Naive thymus-derived CD4-positive, alpha-beta T cell (primary cell): ENCODE data around the gene IGDCC3. TPM values are rescaled to one million over a fixed set of nuclear protein-coding genes. Genes with fewer than 3 reads are reported as not detected.

ENCODE experiments used
- ATAC-seq: fragments of 150-1000 bp; cut with Tn5 transposase; 2 replicates; pipeline ENCODE4 v1.10.0; 2021; ENCODE audit warnings: mild to moderate bottlenecking, moderate library complexity
- CTCF ChIA-PET: fragments of 350-600 bp; sonication (Branson Sonifier 250); formaldehyde crosslinking; loops from one replicate; lab custom pipeline; 2021; ENCODE audit warnings: antibody characterized with exemption; lab: Charles Lee
- POLR2A ChIA-PET: fragments of 350-600 bp; sonication (Branson Sonifier 250); formaldehyde crosslinking; loops from one replicate; lab custom pipeline; 2021; ENCODE audit warnings: antibody characterized with exemption, inconsistent platforms; lab: Charles Lee
- DNase-seq, 9 donors: peaks; one replicate each; pipeline versions ENCODE4 v3.0.0 to v3.0.0-alpha.2; 2020 to 2022; ENCODE audit warnings: mixed read lengths in 1 of 9
- H3K27ac ChIP-seq: one replicate; pipeline ENCODE4 v1.7.0; 2013; ENCODE audit warnings: mild to moderate bottlenecking, low read depth, low read length, moderate library complexity
- H3K27me3 ChIP-seq, 2 donors: one replicate each; pipeline ENCODE4 v1.7.0; 2013; ENCODE audit warnings: low read length in 2 of 2, mild to moderate bottlenecking in 2 of 2, moderate library complexity in 2 of 2; ENCODE audit not compliant: control insufficient read depth in 2 of 2, insufficient read depth in 2 of 2
- H3K36me3 ChIP-seq, 3 experiments: 1 replicate in 2 of 3; 2 replicates in 1 of 3; pipeline ENCODE4 v1.7.0; 2013; ENCODE audit warnings: low read length in 3 of 3, mild to moderate bottlenecking in 3 of 3, moderate library complexity in 1 of 3; ENCODE audit not compliant: insufficient read depth in 3 of 3, control insufficient read depth in 2 of 3
- H3K4me1 ChIP-seq, 2 donors: one replicate each; pipeline ENCODE4 v1.7.0; 2013; ENCODE audit warnings: low read length in 2 of 2, mild to moderate bottlenecking in 2 of 2, moderate library complexity in 1 of 2; ENCODE audit not compliant: control insufficient read depth in 2 of 2, insufficient read depth in 2 of 2
- H3K4me3 ChIP-seq: 2 replicates; pipeline ENCODE4 v1.7.0; 2013; ENCODE audit warnings: mild to moderate bottlenecking, low read length
- H3K9me3 ChIP-seq, 3 experiments: 1 replicate in 2 of 3; 2 replicates in 1 of 3; pipeline ENCODE4 v1.7.0; 2013; ENCODE audit warnings: low read length in 3 of 3; ENCODE audit not compliant: control insufficient read depth in 2 of 3
- H3K27ac Mint-ChIP-seq, 9 donors: one replicate each; pipeline ENCODE4 v1.8.0; 2020 to 2022; ENCODE audit warnings: mixed read lengths in 9 of 9, mild to moderate bottlenecking in 8 of 9, moderate library complexity in 5 of 9, inconsistent platforms in 2 of 9
- H3K27me3 Mint-ChIP-seq, 5 donors: one replicate each; pipeline ENCODE4 v1.8.0; 2021 to 2022; ENCODE audit warnings: mixed read lengths in 5 of 5, mild to moderate bottlenecking in 1 of 5
- H3K36me3 Mint-ChIP-seq, 5 donors: one replicate each; pipeline ENCODE4 v1.8.0; 2020 to 2022; ENCODE audit warnings: mixed read lengths in 5 of 5, mild to moderate bottlenecking in 3 of 5, inconsistent platforms in 1 of 5
- H3K4me1 Mint-ChIP-seq, 7 donors: one replicate each; pipeline ENCODE4 v1.8.0; 2020 to 2022; ENCODE audit warnings: mixed read lengths in 7 of 7, mild to moderate bottlenecking in 3 of 7, inconsistent platforms in 1 of 7
- H3K4me3 Mint-ChIP-seq, 10 donors: one replicate each; pipeline ENCODE4 v1.8.0; 2020 to 2022; ENCODE audit warnings: mild to moderate bottlenecking in 10 of 10, mixed read lengths in 10 of 10, moderate library complexity in 6 of 10, inconsistent platforms in 2 of 10
- H3K9me3 Mint-ChIP-seq, 11 donors: one replicate each; pipeline ENCODE4 v1.8.0; 2020 to 2022; ENCODE audit warnings: mixed read lengths in 11 of 11, mild to moderate bottlenecking in 4 of 11, inconsistent platforms in 1 of 11, moderate library complexity in 1 of 11
- intact Hi-C, 2 donors: fragments of 100-400 bp; cut with micrococcal nuclease; formaldehyde crosslinking; loops; one replicate each; pipeline ENCODE4 v1.15.1; 2023
- polyA plus RNA-seq, 2 donors: library from polyadenylated mRNA; unstranded; fragments of 300-500 nt; fragmentation: Illumina TruSeq; gene quantifications; one replicate each; pipeline ENCODE4 v1.2.3, GENCODE V29; 2021
- total RNA-seq, 6 experiments: library from RNA in 5 of 6; stranded (reverse) in 5 of 6; gene quantifications; 1 replicate in 5 of 6; 2 replicates in 1 of 6; pipeline ENCODE4 v1.2.3 and lab custom pipeline; 2021 to 2026

Gene IGDCC3
- total and polyA plus RNA-seq, 7 experiments from 2014 or later = not detected

- Mint-ChIP-seq H3K4me3 (no peak overlapping the region), H3K27me3 (peaks cover 13 to 43% (median 20%) of the 10 kb centered on the region in 5 donors), H3K9me3 (no peaks in the 10 kb centered on the region), H3K36me3 (no peaks in the 10 kb centered on the region), H3K4me1 (peaks cover 0 to 6% (median 0%) of the 10 kb centered on the region in 7 donors), H3K27ac (no peak overlapping the region)
- Histone ChIP-seq H3K27ac (no peak overlapping the region), H3K36me3 (no peaks in the 10 kb centered on the region), H3K4me1 (no peaks in the 10 kb centered on the region), H3K4me3 (no peak overlapping the region), H3K27me3 (no peaks in the 10 kb centered on the region), H3K9me3 (no peaks in the 10 kb centered on the region)
- ChIA-PET CTCF (no interaction called here), POLR2A (interaction anchor here (0.6 kb wide), 1 partner anchor 193 kb away, joined by 3 read pairs; no protein-coding TSS in a partner anchor)
- DNase-seq (no peak), ATAC-seq (no peak)
- intact Hi-C loops = no loop called here
Measured at GRCh38 chr15:65408324-65409035, 30.7 kb upstream of the IGDCC3 start.

- no peaks in the 10 kb centered on the region for H3K9me3 ChIP-seq
- no peaks in the 10 kb centered on the region for H3K36me3 Mint-ChIP-seq
- DNase-seq (no peak), ATAC-seq (no peak)
- H3K4me3 Mint-ChIP-seq = no peak overlapping the region
- POLR2A ChIA-PET = no interaction called here
- CTCF ChIA-PET = interaction anchor here (0.6 kb wide), 1 partner anchor 836 kb away, joined by 4 read pairs; no protein-coding TSS in a partner anchor
- H3K27ac ChIP-seq = no peak overlapping the region
- no peak overlapping the region for H3K4me3 ChIP-seq
- H3K27ac Mint-ChIP-seq = no peak overlapping the region
- H3K27me3 ChIP-seq = no peaks in the 10 kb centered on the region
- no peaks in the 10 kb centered on the region for H3K9me3 Mint-ChIP-seq
- H3K27me3 Mint-ChIP-seq = peaks cover 13 to 46% (median 24%) of the 10 kb centered on the region in 5 donors
- intact Hi-C loops = no loop called here
- H3K4me1 Mint-ChIP-seq = peaks cover 0 to 6% (median 0%) of the 10 kb centered on the region in 7 donors
- H3K36me3 ChIP-seq = no peaks in the 10 kb centered on the region
- no peaks in the 10 kb centered on the region for H3K4me1 ChIP-seq
Measured at GRCh38 chr15:65406424-65407000, 28.7 kb upstream of the IGDCC3 start.

- ATAC-seq (no peak), DNase-seq (no peak)
- CTCF ChIA-PET = interaction anchor here (0.6 kb wide), 1 partner anchor 836 kb away, joined by 4 read pairs; no protein-coding TSS in a partner anchor
- Histone ChIP-seq H3K4me3 (no peak overlapping the region), H3K36me3 (no peaks in the 10 kb centered on the region), H3K4me1 (no peaks in the 10 kb centered on the region), H3K9me3 (no peaks in the 10 kb centered on the region), H3K27me3 (no peaks in the 10 kb centered on the region), H3K27ac (no peak overlapping the region)
- Mint-ChIP-seq H3K9me3 (no peaks in the 10 kb centered on the region), H3K4me1 (peaks cover 0 to 9% (median 0%) of the 10 kb centered on the region in 7 donors), H3K4me3 (no peak overlapping the region), H3K27ac (no peak overlapping the region), H3K27me3 (peaks cover 15 to 50% (median 29%) of the 10 kb centered on the region in 5 donors), H3K36me3 (no peaks in the 10 kb centered on the region)
- POLR2A ChIA-PET = no interaction called here
- intact Hi-C loops = no loop called here
Measured at GRCh38 chr15:65405791-65406423, 28.1 kb upstream of the IGDCC3 start.

GRCh38 chr15:65404186-65404872 lies 26.5 kb upstream of the IGDCC3 start:
- Histone ChIP-seq H3K4me1 (no peaks in the 10 kb centered on the region), H3K27me3 (no peaks in the 10 kb centered on the region), H3K36me3 (no peaks in the 10 kb centered on the region), H3K27ac (no peak overlapping the region), H3K4me3 (no peak overlapping the region), H3K9me3 (no peaks in the 10 kb centered on the region)
- H3K36me3 Mint-ChIP-seq = no peaks in the 10 kb centered on the region
- peaks cover 0 to 7% (median 0%) of the 10 kb centered on the region in 7 donors for H3K4me1 Mint-ChIP-seq
- H3K27ac Mint-ChIP-seq = no peak overlapping the region
- ATAC-seq (no peak), DNase-seq (no peak)
- no peaks in the 10 kb centered on the region for H3K9me3 Mint-ChIP-seq
- ChIA-PET CTCF (interaction anchor here (0.5 kb wide), 1 partner anchor 1920 kb away, joined by 3 read pairs; no protein-coding TSS in a partner anchor), POLR2A (no interaction called here)
- H3K4me3 Mint-ChIP-seq = no peak overlapping the region
- peaks cover 24 to 55% (median 27%) of the 10 kb centered on the region in 5 donors for H3K27me3 Mint-ChIP-seq
- intact Hi-C loops = loop anchor here in 1 of 2 donors (5.0 kb wide), 1 partner anchor 87 kb away; no protein-coding TSS in a partner anchor

- no peak overlapping the region for H3K4me3 Mint-ChIP-seq
- H3K9me3 ChIP-seq = no peaks in the 10 kb centered on the region
- H3K4me3 ChIP-seq = no peak overlapping the region
- H3K36me3 ChIP-seq = no peaks in the 10 kb centered on the region
- peaks cover 0 to 3% (median 0%) of the 10 kb centered on the region in 7 donors for H3K4me1 Mint-ChIP-seq
- POLR2A ChIA-PET = no interaction called here
- ATAC-seq = no peak
- H3K27me3 Mint-ChIP-seq = peaks cover 23 to 53% (median 41%) of the 10 kb centered on the region in 5 donors
- CTCF ChIA-PET = no interaction called here
- intact Hi-C loops = loop anchor here in 1 of 2 donors (5.0 kb wide), 1 partner anchor 86 kb away; no protein-coding TSS in a partner anchor
- no peaks in the 10 kb centered on the region for H3K4me1 ChIP-seq
- H3K9me3 Mint-ChIP-seq = no peaks in the 10 kb centered on the region
- H3K27ac Mint-ChIP-seq = no peak overlapping the region
- DNase-seq = no peak
- H3K36me3 Mint-ChIP-seq = no peaks in the 10 kb centered on the region
- H3K27ac ChIP-seq = no peak overlapping the region
- no peaks in the 10 kb centered on the region for H3K27me3 ChIP-seq
Measured at GRCh38 chr15:65402961-65403360, 25.2 kb upstream of the IGDCC3 start.

- H3K27me3 Mint-ChIP-seq = peaks cover 35 to 63% (median 53%) of the 10 kb centered on the region in 5 donors
Measured at GRCh38 chr15:65401611-65402240, 23.9 kb upstream of the IGDCC3 start.

More at GRCh38 chr15:65401611-65402240, 23.9 kb upstream of the IGDCC3 start:
- no peak for DNase-seq
- ChIA-PET POLR2A (no interaction called here), CTCF (no interaction called here)
- Mint-ChIP-seq H3K9me3 (no peaks in the 10 kb centered on the region), H3K4me3 (no peak overlapping the region), H3K27ac (no peak overlapping the region), H3K36me3 (no peaks in the 10 kb centered on the region), H3K4me1 (peaks cover 0 to 8% (median 4%) of the 10 kb centered on the region in 7 donors)
- no peak overlapping the region for H3K4me3 ChIP-seq
- no peaks in the 10 kb centered on the region for H3K4me1 ChIP-seq
- H3K27me3 ChIP-seq = no peaks in the 10 kb centered on the region
- no peaks in the 10 kb centered on the region for H3K9me3 ChIP-seq
- no peak overlapping the region for H3K27ac ChIP-seq
- no peaks in the 10 kb centered on the region for H3K36me3 ChIP-seq
- intact Hi-C loops = loop anchor here in 1 of 2 donors (5.0 kb wide), 1 partner anchor 84 kb away; no protein-coding TSS in a partner anchor
- ATAC-seq = no peak
